DOHH2 (cell line): Measurements from ENCODE around the gene ZSCAN5A.

Source experiments
- CTCF ChIP-seq: fragments of 200-600 bp; sonication (generic); IDR thresholded peaks from one replicate; pipeline ENCODE4 v1.5.1; 2014; ENCODE audit warnings: antibody characterized with exemption, mild to moderate bottlenecking, low read depth, low read length; ENCODE audit not compliant: poor library complexity, severe bottlenecking
- EZH2phosphoT487 ChIP-seq: fragments of 200-600 bp; sonication (generic); IDR thresholded peaks from 2 replicates; pipeline ENCODE4 v1.6.1; 2017; ENCODE audit warnings: borderline replicate concordance, mild to moderate bottlenecking, antibody characterized with exemption, low read length, moderate library complexity, mixed read lengths

- TF ChIP-seq CTCF (no peak), EZH2phosphoT487 (no peak)
These were observed 137.8 kb downstream of the ZSCAN5A start for GRCh38 chr19:56176881-56177280.
